ENCODE results near the gene NPTXR. TPM values are rescaled to one million over a fixed set of nuclear protein-coding genes. Genes with fewer than 3 reads are reported as not detected.

NPTXR gene
- total RNA-seq, 2 experiments from 2014 or later: 4.2 to 4.6 TPM

- no peak overlapping the region for H3K27ac Mint-ChIP-seq
- no peaks in the 10 kb centered on the region for H3K36me3 ChIP-seq (ENCODE audit: insufficient read depth, low read length)
- ATAC-seq (ENCODE audit: poor library complexity) (no peak), DNase-seq (no peak)
- no peak for TF ChIP-seq CTCF (IDR thresholded peaks at IDR 0.05)
- no peaks in the 10 kb centered on the region for H3K36me3 Mint-ChIP-seq (ENCODE audit: low read depth)
- ChIA-PET POLR2A (interaction anchor here (0.5 to 1.8 kb wide), 4 partner anchors 44 to 73 kb away, joined by 3 to 8 read pairs (median 4); partner anchors contain the start of gene CBX6), CTCF (no interaction called here)
- H3K27me3 Mint-ChIP-seq: peaks cover 4% of the 10 kb centered on the region
- peaks cover 2 to 7% of the 10 kb centered on the region in 2 experiments for H3K27me3 ChIP-seq (ENCODE audit: control insufficient read depth in 1 of 2, insufficient read depth in 2 of 2, low read length in 2 of 2)
- H3K27ac ChIP-seq (ENCODE audit: low read depth in 1 of 2, low read length in 2 of 2): no peak overlapping the region
- peaks cover 0 to 7% of the 10 kb centered on the region in 2 experiments for H3K9me3 ChIP-seq (ENCODE audit: control insufficient read depth in 1 of 2, insufficient read depth in 1 of 2, low read length in 2 of 2)
- H3K4me1 ChIP-seq (ENCODE audit: insufficient read depth, low read length): peaks cover 13% of the 10 kb centered on the region
- H3K4me3 Mint-ChIP-seq: no peak overlapping the region
- peaks cover 2% of the 10 kb centered on the region for H3K9me3 Mint-ChIP-seq
- peaks cover 39% of the 10 kb centered on the region for H3K4me1 Mint-ChIP-seq (ENCODE audit: low read depth)
- intact Hi-C loops (cut with DNase I, micrococcal nuclease): loop anchor here in 1 of 2 experiments (2.0 kb wide), 1 partner anchor 41 kb away; no protein-coding TSS in a partner anchor
- H3K4me3 ChIP-seq (ENCODE audit: low read length): no peak overlapping the region
These were observed 44.4 kb downstream of the NPTXR start for GRCh38 chr22:38799265-38800002.

GRCh38 chr22:38798496-38798895, 45.3 kb downstream of the NPTXR start:
- Mint-ChIP-seq H3K4me3 (peak overlapping the region; percentile 43), H3K36me3 (ENCODE audit: low read depth) (peaks cover under 1% of the 10 kb centered on the region), H3K27me3 (peaks cover 4% of the 10 kb centered on the region), H3K27ac (peak overlapping the region; percentile 50), H3K4me1 (ENCODE audit: low read depth) (peaks cover 45% of the 10 kb centered on the region), H3K9me3 (peaks cover 2% of the 10 kb centered on the region)
- no peak for TF ChIP-seq CTCF (IDR thresholded peaks at IDR 0.05)
- intact Hi-C loops (cut with DNase I, micrococcal nuclease): loop anchor here in 1 of 2 experiments (2.0 kb wide), 1 partner anchor 42 kb away; no protein-coding TSS in a partner anchor
- Histone ChIP-seq H3K4me1 (ENCODE audit: insufficient read depth, low read length) (peaks cover 16% of the 10 kb centered on the region), H3K27me3 (ENCODE audit: control insufficient read depth in 1 of 2, insufficient read depth in 2 of 2, low read length in 2 of 2) (peaks cover 2 to 7% of the 10 kb centered on the region in 2 experiments), H3K27ac (ENCODE audit: low read depth in 1 of 2, low read length in 2 of 2) (no peak overlapping the region), H3K36me3 (ENCODE audit: insufficient read depth, low read length) (no peaks in the 10 kb centered on the region), H3K9me3 (ENCODE audit: control insufficient read depth in 1 of 2, insufficient read depth in 1 of 2, low read length in 2 of 2) (peaks cover 0 to 7% of the 10 kb centered on the region in 2 experiments), H3K4me3 (ENCODE audit: low read length) (no peak overlapping the region)
- CTCF ChIA-PET: interaction anchor here (1.0 kb wide), 1 partner anchor 10 kb away, joined by 3 read pairs; no protein-coding TSS in a partner anchor
- POLR2A ChIA-PET: interaction anchor here (0.6 to 1.8 kb wide), 7 partner anchors 42 to 74 kb away, joined by 3 to 8 read pairs (median 4); partner anchors contain the start of genes CBX6, NPTXR and SUN2
- ATAC-seq (ENCODE audit: poor library complexity) (no peak), DNase-seq (peak in 2 of 14 experiments; percentile 17 to 21)

- Histone ChIP-seq H3K9me3 (ENCODE audit: control insufficient read depth in 1 of 2, insufficient read depth in 1 of 2, low read length in 2 of 2) (peaks cover 0 to 7% of the 10 kb centered on the region in 2 experiments), H3K4me1 (ENCODE audit: insufficient read depth, low read length) (peaks cover 22% of the 10 kb centered on the region), H3K27me3 (ENCODE audit: control insufficient read depth in 1 of 2, insufficient read depth in 2 of 2, low read length in 2 of 2) (peaks cover under 1 to 2% of the 10 kb centered on the region in 2 experiments), H3K36me3 (ENCODE audit: insufficient read depth, low read length) (no peaks in the 10 kb centered on the region), H3K4me3 (ENCODE audit: low read length) (no peak overlapping the region), H3K27ac (ENCODE audit: low read depth in 1 of 2, low read length in 2 of 2) (no peak overlapping the region)
- no peak for ATAC-seq (ENCODE audit: poor library complexity)
- Mint-ChIP-seq H3K36me3 (ENCODE audit: low read depth) (peaks cover 7% of the 10 kb centered on the region), H3K9me3 (peaks cover 2% of the 10 kb centered on the region), H3K27ac (no peak overlapping the region), H3K4me1 (ENCODE audit: low read depth) (peaks cover 51% of the 10 kb centered on the region), H3K4me3 (no peak overlapping the region), H3K27me3 (peaks cover 4% of the 10 kb centered on the region)
- intact Hi-C loops (cut with DNase I, micrococcal nuclease): no loop called here
- DNase-seq: no peak
- CTCF ChIA-PET: interaction anchor here (1.2 kb wide), 1 partner anchor 28 kb away, joined by 4 read pairs; no protein-coding TSS in a partner anchor
- no peak for TF ChIP-seq CTCF (IDR thresholded peaks at IDR 0.05)
- POLR2A ChIA-PET: no interaction called here
These were observed 47.4 kb downstream of the NPTXR start for GRCh38 chr22:38796262-38796957.

Data from CD4-positive, alpha-beta T cell (primary cell).